Pancreas (tissue), 10 donors: ENCODE measurements around the gene PREPL. TPM values are rescaled to one million over a fixed set of nuclear protein-coding genes. Genes with fewer than 3 reads are reported as not detected.

ENCODE experiments used
- ATAC-seq, 4 donors: fragments of 200-7000 bp; cut with Tn5 transposase; one replicate each; pipeline versions ENCODE4 v1.8.0 to v1.9.1; 2020; ENCODE audit warnings: mild to moderate bottlenecking in 4 of 4, moderate library complexity in 4 of 4
- DNase-seq, 6 donors: peaks; one replicate each; pipeline ENCODE4 v3.0.0-alpha.2; 2020
- FAIRE-seq: peaks from 2 replicates; lab custom pipeline; 2012; peaks lifted over from hg19 to GRCh38; lab: Jason Lieb, UNC
- H3K27ac ChIP-seq, 4 donors: fragments of 200-600 bp; sonication (generic); 1 replicate in 3 of 4; 2 replicates in 1 of 4; pipeline versions ENCODE4 v1.5.0 to v1.8.0; 2020
- H3K27me3 ChIP-seq, 4 donors: fragments of 200-600 bp; one replicate each; pipeline ENCODE4 v1.8.0; 2021
- H3K36me3 ChIP-seq, 3 donors: fragments of 200-600 bp; sonication (generic) in 1 of 3; one replicate each; pipeline versions ENCODE4 v1.5.0 to v1.8.0; 2020 to 2021
- H3K4me1 ChIP-seq, 3 donors: fragments of 200-600 bp; one replicate each; pipeline ENCODE4 v1.8.0; 2021
- H3K4me3 ChIP-seq, 4 donors: fragments of 200-600 bp; sonication (generic) in 2 of 4; one replicate each; pipeline versions ENCODE4 v1.5.0 to v1.8.0; 2020 to 2021
- H3K9me3 ChIP-seq, 4 donors: fragments of 200-600 bp; one replicate each; pipeline ENCODE4 v1.8.0; 2021
- CTCF ChIP-seq, 4 donors: fragments of 200-600 bp; sonication (generic) in 3 of 4; IDR thresholded peaks; one replicate each; pipeline versions ENCODE4 v1.5.0 to v1.8.0; 2021; ENCODE audit warnings: antibody characterized with exemption in 4 of 4
- WGBS, 2 donors: extraction: QIAGEN DNeasy Blood & Tissue Kit; methylation state at CpG; one replicate each; pipeline ENCODE4 v1.1.7; 2013; 5-methylcytosine and 5-hydroxymethylcytosine counted together
- intact Hi-C, 3 donors: fragments of 100-400 bp; cut with DNase I; formaldehyde crosslinking; loops; one replicate each; pipeline versions ENCODE4 v1.11.1 to v1.14.2; 2022
- polyA plus RNA-seq, 2 donors: library from polyadenylated mRNA; stranded (reverse); fragments of 200-250 nt; gene quantifications; one replicate each; pipeline ENCODE4 v1.2.3, GENCODE V29; 2013
- total RNA-seq, 6 donors: library from RNA; stranded (reverse); fragmentation: NEBNext Ultra II Directional in 4 of 6; extraction: Animal tissue kit (Norgen Biotek cat#: 25700) in 4 of 6; gene quantifications; one replicate each; pipeline versions ENCODE4 v1.2.1 to v1.2.4, GENCODE V29; 2021 to 2023
- donor health status: healthy with polysubstance abuse.
- donor health status: DM: no; HTN: no; CAD: no; lungs with moderate emphysema.
- donor health status: DM: no; HTN: no; CAD: no.
- donor health status: control.
- donor health status: control.
- donor health status: Bipolar disorder and iron deficiency.
- donor health status: DM: yes; HTN: yes; CAD: no.
- donor health status: DM: no; HTN: no; CAD: no.
- donor health status: DM: no; HTN: no; CAD: no.
- donor health status: DM: yes; HTN: yes; CAD: no.

Gene PREPL
- 10 to 100 TPM; 11.9 to 32.2 (median 18.5) TPM for total RNA-seq
- polyA plus RNA-seq: 10 to 100 TPM in 1 of 2 donors, 1 to 10 TPM in 1; 5.5 to 23.5 TPM

- no peaks in the 10 kb centered on the region for H3K36me3 ChIP-seq
- peak within 1 kb of the TSS; percentile 93 to 96 (median 94) for H3K27ac ChIP-seq
- TF ChIP-seq CTCF (IDR thresholded peaks at IDR 0.05): no peak
- H3K27me3 ChIP-seq: no peaks in the 10 kb centered on the region
- H3K9me3 ChIP-seq: no peaks in the 10 kb centered on the region
- FAIRE-seq (no peak), DNase-seq (peak; percentile 96 to 99 (median 98)), ATAC-seq (peak; percentile 93 to 97 (median 95))
- 0% methylated on average over 57 of the region's 57 CpGs for WGBS, 2 donors
- intact Hi-C loops: no loop called here
- H3K4me3 ChIP-seq: peak within 1 kb of the TSS; percentile 56 to 80 (median 72)
- peaks cover 0 to 28% (median 0%) of the 10 kb centered on the region in 3 donors for H3K4me1 ChIP-seq
Measured at GRCh38 chr2:44361330-44362206, at the start of gene PREPL, which contains the start of gene CAMKMT. Gene PREPL, minus strand, starts transcription at chr2:44361494. Its CDS starts 15,152 bp downstream, at chr2:44346342. Gene CAMKMT, plus strand, starts transcription at chr2:44361947.

- no peak for FAIRE-seq
Measured at GRCh38 chr2:44398243-44398897, 37.1 kb upstream of the PREPL start.

DNA sequence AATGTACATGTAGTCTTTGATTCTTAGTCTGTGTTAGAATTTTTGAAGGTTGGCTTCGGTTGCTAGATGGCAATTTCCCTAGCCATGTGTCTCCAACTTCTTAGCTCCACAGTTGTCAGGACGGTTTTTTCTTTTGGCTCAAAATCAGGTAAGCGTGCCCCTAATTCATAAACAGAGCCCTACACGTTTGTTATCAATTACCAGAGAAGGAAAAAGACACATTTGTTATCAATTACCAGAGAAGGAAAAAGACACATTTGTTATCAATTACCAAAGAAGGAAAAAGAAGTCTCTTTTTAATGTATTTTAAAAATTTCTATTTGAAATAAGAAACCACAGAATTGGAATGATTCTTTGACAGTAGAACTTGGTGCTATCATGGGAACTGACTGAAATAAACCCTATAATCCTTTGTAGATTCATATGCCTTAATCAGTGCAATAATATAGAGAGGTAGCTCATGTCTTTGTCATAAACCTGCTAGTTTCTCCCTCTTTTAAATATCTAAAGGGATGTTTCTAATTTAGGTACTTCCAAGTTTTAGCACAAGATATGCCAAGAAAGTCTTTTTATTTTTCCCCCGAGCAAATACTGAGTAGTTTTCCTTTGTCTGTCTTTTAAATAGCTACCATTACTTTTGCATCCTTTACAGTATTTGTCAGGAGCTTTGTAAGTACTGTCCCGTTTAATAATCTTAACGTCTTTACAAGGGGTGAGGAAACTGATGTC, 36.3 kb upstream of the PREPL start:
- Histone ChIP-seq H3K36me3 (no peaks in the 10 kb centered on the region), H3K27ac (no peak overlapping the region), H3K9me3 (no peaks in the 10 kb centered on the region), H3K4me1 (peaks cover 0 to 4% (median 0%) of the 10 kb centered on the region in 3 donors), H3K27me3 (no peaks in the 10 kb centered on the region), H3K4me3 (no peak overlapping the region)
- 47 to 63% methylated on average over 7 of the region's 7 CpGs for WGBS, 2 donors
- TF ChIP-seq CTCF (IDR thresholded peaks at IDR 0.05): no peak
- DNase-seq: no peak
- no peak for ATAC-seq
- intact Hi-C loops: no loop called here
- FAIRE-seq: no peak

More at GRCh38 chr2:44398243-44398897, 37.1 kb upstream of the PREPL start:
- DNase-seq (no peak), ATAC-seq (no peak)
- no peaks in the 10 kb centered on the region for H3K36me3 ChIP-seq
- intact Hi-C loops: no loop called here
- H3K4me1 ChIP-seq: peaks cover 0 to 4% (median 0%) of the 10 kb centered on the region in 3 donors
- H3K27me3 ChIP-seq: no peaks in the 10 kb centered on the region
- H3K4me3 ChIP-seq: no peak overlapping the region
- no peaks in the 10 kb centered on the region for H3K9me3 ChIP-seq
- no peak for TF ChIP-seq CTCF (IDR thresholded peaks at IDR 0.05)
- H3K27ac ChIP-seq: no peak overlapping the region
- 89 to 97% methylated on average over 6 of the region's 6 CpGs for WGBS, 2 donors

DNA sequence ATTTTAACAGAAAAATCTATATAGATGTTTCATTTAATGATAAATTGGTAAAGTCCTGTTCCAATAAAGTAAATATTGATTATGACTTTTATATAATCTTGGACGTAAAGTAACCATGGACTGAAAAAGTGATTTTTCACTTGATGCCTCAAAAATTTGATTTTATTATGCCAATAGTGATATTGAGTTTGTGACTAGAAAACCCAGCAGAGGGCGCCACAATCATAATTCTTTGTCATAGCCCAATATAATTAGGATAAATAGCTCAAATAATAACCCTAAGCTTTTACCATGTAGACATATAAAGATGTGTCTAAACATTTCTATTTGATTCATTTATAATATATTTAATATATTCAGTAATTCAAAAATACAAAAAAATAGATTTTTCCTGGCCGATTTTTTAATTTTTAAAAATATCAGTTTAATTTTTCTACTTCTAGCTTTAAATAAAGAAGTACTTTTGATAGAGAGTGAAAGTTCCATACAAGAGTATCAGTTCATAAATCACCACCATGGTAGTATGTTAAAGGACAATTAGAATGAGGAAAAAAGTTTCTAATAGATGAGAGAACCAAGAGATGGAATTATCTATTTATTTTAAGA, 31.1 kb upstream of the PREPL start:
- Histone ChIP-seq H3K36me3 (no peaks in the 10 kb centered on the region), H3K4me1 (no peaks in the 10 kb centered on the region), H3K27ac (no peak overlapping the region), H3K4me3 (no peak overlapping the region), H3K27me3 (no peaks in the 10 kb centered on the region), H3K9me3 (no peaks in the 10 kb centered on the region)
- ATAC-seq: no peak
- FAIRE-seq: peak; percentile 80
- peak in 2 of 4 donors; percentile 47 to 49 for TF ChIP-seq CTCF (IDR thresholded peaks at IDR 0.05)
- DNase-seq: peak in 3 of 6 donors; percentile 29 to 64 (median 38)
- 40 to 48% methylated on average over 3 of the region's 3 CpGs for WGBS, 2 donors
- intact Hi-C loops: loop anchor here in 1 of 3 donors (5.0 kb wide), 1 partner anchor 565 kb away; no protein-coding TSS in a partner anchor
